ENCODE data around the gene NUDT2. TPM values are rescaled to one million over a fixed set of nuclear protein-coding genes. Genes with fewer than 3 reads are reported as not detected.

NUDT2 gene
- total RNA-seq, 1 donor from 2014 or later = 12.8 TPM

- no peak overlapping the region for H3K4me3 Mint-ChIP-seq (ENCODE audit: unreplicated experiment)
- DNase-seq (ENCODE audit: low read depth) = no peak
- H3K9ac ChIP-seq (ENCODE audit: low read length) = no peak overlapping the region
- no peak overlapping the region for H3K4me2 ChIP-seq (ENCODE audit: low read length)
- H3K27ac Mint-ChIP-seq (ENCODE audit: unreplicated experiment) = no peak overlapping the region
- H3K27me3 Mint-ChIP-seq (ENCODE audit: low read depth, unreplicated experiment) = no peaks in the 10 kb centered on the region
- no peaks in the 10 kb centered on the region for H3K4me1 ChIP-seq (ENCODE audit: insufficient read depth, low read length)
- peaks cover 2% of the 10 kb centered on the region for H3K9me3 Mint-ChIP-seq (ENCODE audit: unreplicated experiment)
- no peak overlapping the region for H3K27ac ChIP-seq (ENCODE audit: low read depth, low read length)
- FAIRE-seq = no peak
- no peak overlapping the region for H2AFZ ChIP-seq (ENCODE audit: low read depth, low read length)
- H3K27me3 ChIP-seq (ENCODE audit: insufficient read depth, low read length) = no peaks in the 10 kb centered on the region
- peaks cover 4% of the 10 kb centered on the region for H3K36me3 Mint-ChIP-seq (ENCODE audit: low read depth, unreplicated experiment)
- no peaks in the 10 kb centered on the region for H3K9me3 ChIP-seq (ENCODE audit: insufficient read depth, low read depth, low read length)
- no peak overlapping the region for H3K4me3 ChIP-seq (ENCODE audit: insufficient read depth, low read depth, low read length)
- H3K79me2 ChIP-seq (ENCODE audit: insufficient read depth, low read length) = peaks cover 11% of the 10 kb centered on the region
- H3K4me1 Mint-ChIP-seq (ENCODE audit: low read depth, unreplicated experiment) = no peaks in the 10 kb centered on the region
- no peaks in the 10 kb centered on the region for H4K20me1 ChIP-seq (ENCODE audit: insufficient read depth, low read length)
- no peak for TF ChIP-seq EZH2 (IDR thresholded peaks at IDR 0.05; ENCODE audit: insufficient read depth, low read length)
- TF ChIP-seq CTCF (IDR thresholded peaks at IDR 0.05; ENCODE audit: insufficient read depth, low read depth, low read length) = no peak
- no peaks in the 10 kb centered on the region for H3K36me3 ChIP-seq (ENCODE audit: insufficient read depth, low read length)
These were observed 7.9 kb upstream of the NUDT2 start for GRCh38 chr9:34321451-34321850.

GRCh38 chr9:34322899-34323591, 6.3 kb upstream of the NUDT2 start:
- Mint-ChIP-seq H3K36me3 (ENCODE audit: low read depth, unreplicated experiment) (peaks cover 2% of the 10 kb centered on the region), H3K4me1 (ENCODE audit: low read depth, unreplicated experiment) (peaks cover under 1% of the 10 kb centered on the region), H3K27ac (ENCODE audit: unreplicated experiment) (no peak overlapping the region), H3K9me3 (ENCODE audit: unreplicated experiment) (peaks cover 2% of the 10 kb centered on the region), H3K27me3 (ENCODE audit: low read depth, unreplicated experiment) (no peaks in the 10 kb centered on the region), H3K4me3 (ENCODE audit: unreplicated experiment) (no peak overlapping the region)
- Histone ChIP-seq H3K79me2 (ENCODE audit: insufficient read depth, low read length) (peaks cover 23% of the 10 kb centered on the region), H4K20me1 (ENCODE audit: insufficient read depth, low read length) (no peaks in the 10 kb centered on the region), H3K4me1 (ENCODE audit: insufficient read depth, low read length) (peaks cover 3% of the 10 kb centered on the region), H3K9ac (ENCODE audit: low read length) (no peak overlapping the region), H3K4me2 (ENCODE audit: low read length) (no peak overlapping the region), H3K9me3 (ENCODE audit: insufficient read depth, low read depth, low read length) (no peaks in the 10 kb centered on the region), H3K4me3 (ENCODE audit: insufficient read depth, low read depth, low read length) (no peak overlapping the region), H2AFZ (ENCODE audit: low read depth, low read length) (no peak overlapping the region), H3K27ac (ENCODE audit: low read depth, low read length) (no peak overlapping the region), H3K36me3 (ENCODE audit: insufficient read depth, low read length) (no peaks in the 10 kb centered on the region), H3K27me3 (ENCODE audit: insufficient read depth, low read length) (no peaks in the 10 kb centered on the region)
- DNase-seq (ENCODE audit: low read depth) (no peak), FAIRE-seq (no peak)
- no peak for TF ChIP-seq CTCF (IDR thresholded peaks at IDR 0.05; ENCODE audit: insufficient read depth, low read depth, low read length)
- no peak for TF ChIP-seq EZH2 (IDR thresholded peaks at IDR 0.05; ENCODE audit: insufficient read depth, low read length)

GRCh38 chr9:34326690-34327089, 2.7 kb upstream of the NUDT2 start:
- Histone ChIP-seq H3K79me2 (ENCODE audit: insufficient read depth, low read length) (peaks cover 32% of the 10 kb centered on the region), H3K4me3 (ENCODE audit: insufficient read depth, low read depth, low read length) (no peak overlapping the region), H3K27ac (ENCODE audit: low read depth, low read length) (no peak overlapping the region), H3K36me3 (ENCODE audit: insufficient read depth, low read length) (no peaks in the 10 kb centered on the region), H3K4me1 (ENCODE audit: insufficient read depth, low read length) (peaks cover 8% of the 10 kb centered on the region), H3K9me3 (ENCODE audit: insufficient read depth, low read depth, low read length) (no peaks in the 10 kb centered on the region), H4K20me1 (ENCODE audit: insufficient read depth, low read length) (no peaks in the 10 kb centered on the region), H3K4me2 (ENCODE audit: low read length) (no peak overlapping the region), H3K9ac (ENCODE audit: low read length) (no peak overlapping the region), H2AFZ (ENCODE audit: low read depth, low read length) (no peak overlapping the region), H3K27me3 (ENCODE audit: insufficient read depth, low read length) (no peaks in the 10 kb centered on the region)
- FAIRE-seq = no peak
- TF ChIP-seq CTCF (IDR thresholded peaks at IDR 0.05; ENCODE audit: insufficient read depth, low read depth, low read length) (no peak), EZH2 (IDR thresholded peaks at IDR 0.05; ENCODE audit: insufficient read depth, low read length) (no peak)
- H3K9me3 Mint-ChIP-seq (ENCODE audit: unreplicated experiment) = no peaks in the 10 kb centered on the region
- no peak overlapping the region for H3K4me3 Mint-ChIP-seq (ENCODE audit: unreplicated experiment)
- DNase-seq (ENCODE audit: low read depth) = no peak
- H3K4me1 Mint-ChIP-seq (ENCODE audit: low read depth, unreplicated experiment) = peaks cover 2% of the 10 kb centered on the region
- no peaks in the 10 kb centered on the region for H3K36me3 Mint-ChIP-seq (ENCODE audit: low read depth, unreplicated experiment)
- H3K27ac Mint-ChIP-seq (ENCODE audit: unreplicated experiment) = no peak overlapping the region
- H3K27me3 Mint-ChIP-seq (ENCODE audit: low read depth, unreplicated experiment) = no peaks in the 10 kb centered on the region
